ENCODE data around the gene USE1.
A peak's percentile ranks its signal among the peaks of the same experiment; 100 is the strongest.
"Not testable (repeated sequence)": the region's sequence is repeated elsewhere in the genome, so short reads cannot be mapped to it uniquely, and the experiment has no call there.

Gene USE1

GRCh38 chr19:17215127-17215971, at the start of gene USE1:
TSS of gene USE1 (plus strand) at chr19:17215357. CDS start at chr19:17215406, 49 bp downstream.
- Mint-ChIP-seq H3K27me3 (peaks cover 2% of the 10 kb centered on the region), H3K27ac (peak within 1 kb of the TSS; percentile 99), H3K9me3 (no peaks in the 10 kb centered on the region), H3K36me3 (peaks cover 48% of the 10 kb centered on the region), H3K4me1 (peaks cover 25% of the 10 kb centered on the region), H3K4me3 (peak within 1 kb of the TSS; percentile 89)
- DNase-seq = peak; percentile 93
- CTCF ChIA-PET = interaction anchor here (1.9 kb wide), 1 partner anchor 19 kb away, joined by 5 read pairs; no protein-coding TSS in a partner anchor

- H3K36me3 Mint-ChIP-seq = peaks cover 63% of the 10 kb centered on the region
- no peaks in the 10 kb centered on the region for H3K27me3 Mint-ChIP-seq
- H3K4me1 Mint-ChIP-seq = no peaks in the 10 kb centered on the region
- CTCF ChIA-PET = no interaction called here
- no peak for DNase-seq
- no peak overlapping the region for H3K27ac Mint-ChIP-seq
- peaks cover 5% of the 10 kb centered on the region for H3K9me3 Mint-ChIP-seq
- no peak overlapping the region for H3K4me3 Mint-ChIP-seq
Measured at GRCh38 chr19:17165715-17166114, 49.4 kb upstream of the USE1 start.

- Mint-ChIP-seq H3K4me1 (peaks cover 4% of the 10 kb centered on the region), H3K36me3 (peaks cover 51% of the 10 kb centered on the region), H3K4me3 (no peak overlapping the region), H3K9me3 (no peaks in the 10 kb centered on the region), H3K27me3 (no peaks in the 10 kb centered on the region), H3K27ac (no peak overlapping the region)
- CTCF ChIA-PET = no interaction called here
- DNase-seq = no peak
Measured at GRCh38 chr19:17170538-17171297, 44.4 kb upstream of the USE1 start.

GRCh38 chr19:17171874-17172273, 43.3 kb upstream of the USE1 start:
- Mint-ChIP-seq H3K27ac (peak overlapping the region; percentile 37), H3K9me3 (no peaks in the 10 kb centered on the region), H3K4me3 (no peak overlapping the region), H3K36me3 (peaks cover 50% of the 10 kb centered on the region), H3K4me1 (peaks cover 4% of the 10 kb centered on the region), H3K27me3 (no peaks in the 10 kb centered on the region)
- no peak for DNase-seq
- CTCF ChIA-PET = no interaction called here

GRCh38 chr19:17172624-17173345, 42.4 kb upstream of the USE1 start:
- Mint-ChIP-seq H3K27me3 (no peaks in the 10 kb centered on the region), H3K36me3 (peaks cover 52% of the 10 kb centered on the region), H3K27ac (peak overlapping the region; percentile 12), H3K4me3 (no peak overlapping the region), H3K9me3 (no peaks in the 10 kb centered on the region), H3K4me1 (peaks cover 4% of the 10 kb centered on the region)
- CTCF ChIA-PET = interaction anchor here (1.2 kb wide), 1 partner anchor 32 kb away, joined by 3 read pairs; no protein-coding TSS in a partner anchor
- DNase-seq = no peak

- Mint-ChIP-seq H3K9me3 (no peaks in the 10 kb centered on the region), H3K4me3 (no peak overlapping the region), H3K36me3 (peaks cover 35% of the 10 kb centered on the region), H3K27me3 (no peaks in the 10 kb centered on the region), H3K27ac (no peak overlapping the region), H3K4me1 (peaks cover 15% of the 10 kb centered on the region)
- CTCF ChIA-PET = no interaction called here
- no peak for DNase-seq
Measured at GRCh38 chr19:17178291-17178690, 36.9 kb upstream of the USE1 start.

GRCh38 chr19:17180997-17181702, 34.0 kb upstream of the USE1 start:
- Mint-ChIP-seq H3K9me3 (no peaks in the 10 kb centered on the region), H3K4me3 (no peak overlapping the region), H3K27me3 (no peaks in the 10 kb centered on the region), H3K27ac (no peak overlapping the region), H3K36me3 (peaks cover 47% of the 10 kb centered on the region), H3K4me1 (peaks cover 41% of the 10 kb centered on the region)
- no peak for DNase-seq
- CTCF ChIA-PET = no interaction called here

GRCh38 chr19:17183271-17183761, 31.8 kb upstream of the USE1 start:
- CTCF ChIA-PET = interaction anchor here (0.9 to 2.3 kb wide), 7 partner anchors 9 to 114 kb away, joined by 3 to 8 read pairs (median 6); no protein-coding TSS in a partner anchor
- peak; percentile 47 for DNase-seq
- H3K4me3 Mint-ChIP-seq = peak overlapping the region; percentile 71
- H3K9me3 Mint-ChIP-seq = no peaks in the 10 kb centered on the region
- no peaks in the 10 kb centered on the region for H3K27me3 Mint-ChIP-seq
- H3K36me3 Mint-ChIP-seq = peaks cover 52% of the 10 kb centered on the region
- peaks cover 41% of the 10 kb centered on the region for H3K4me1 Mint-ChIP-seq
- peak overlapping the region; percentile 97 for H3K27ac Mint-ChIP-seq

- Mint-ChIP-seq H3K36me3 (peaks cover 50% of the 10 kb centered on the region), H3K27ac (peak overlapping the region; percentile 97), H3K4me1 (peaks cover 41% of the 10 kb centered on the region), H3K9me3 (no peaks in the 10 kb centered on the region), H3K27me3 (no peaks in the 10 kb centered on the region), H3K4me3 (peak overlapping the region; percentile 71)
- peak; percentile 51 for DNase-seq
- CTCF ChIA-PET = interaction anchor here (0.7 to 2.3 kb wide), 10 partner anchors 10 to 117 kb away, joined by 3 to 8 read pairs (median 4); no protein-coding TSS in a partner anchor
Measured at GRCh38 chr19:17183858-17184321, 31.3 kb upstream of the USE1 start.

- H3K4me3 Mint-ChIP-seq = peak overlapping the region; percentile 71
- H3K27ac Mint-ChIP-seq = peak overlapping the region; percentile 97
- H3K4me1 Mint-ChIP-seq = peaks cover 41% of the 10 kb centered on the region
- H3K9me3 Mint-ChIP-seq = no peaks in the 10 kb centered on the region
- peak; percentile 76 for DNase-seq
- CTCF ChIA-PET = interaction anchor here (0.7 to 2.3 kb wide), 9 partner anchors 10 to 118 kb away, joined by 3 to 7 read pairs (median 4); no protein-coding TSS in a partner anchor
- peaks cover 54% of the 10 kb centered on the region for H3K36me3 Mint-ChIP-seq
- H3K27me3 Mint-ChIP-seq = no peaks in the 10 kb centered on the region
Measured at GRCh38 chr19:17184371-17184841, 30.8 kb upstream of the USE1 start.

GRCh38 chr19:17185590-17185989, 29.6 kb upstream of the USE1 start:
- CTCF ChIA-PET = no interaction called here
- no peak for DNase-seq
- Mint-ChIP-seq H3K27me3 (no peaks in the 10 kb centered on the region), H3K4me1 (peaks cover 41% of the 10 kb centered on the region), H3K4me3 (no peak overlapping the region), H3K9me3 (no peaks in the 10 kb centered on the region), H3K27ac (peak overlapping the region; percentile 97), H3K36me3 (peaks cover 56% of the 10 kb centered on the region)

- CTCF ChIA-PET, DNase-seq, H3K27ac Mint-ChIP-seq, H3K9me3 Mint-ChIP-seq, H3K27me3 Mint-ChIP-seq, H3K4me3 Mint-ChIP-seq, H3K4me1 Mint-ChIP-seq: not testable (repeated sequence)
- H3K36me3 Mint-ChIP-seq = peaks cover 60% of the 10 kb centered on the region
Measured at GRCh38 chr19:17191736-17192135, 23.4 kb upstream of the USE1 start.

GRCh38 chr19:17192751-17193150, 22.4 kb upstream of the USE1 start:
- H3K4me3 Mint-ChIP-seq = no peak overlapping the region
- H3K4me1 Mint-ChIP-seq = no peaks in the 10 kb centered on the region
- H3K36me3 Mint-ChIP-seq = peaks cover 56% of the 10 kb centered on the region
- H3K27me3 Mint-ChIP-seq = no peaks in the 10 kb centered on the region
- no peaks in the 10 kb centered on the region for H3K9me3 Mint-ChIP-seq
- no peak for DNase-seq
- H3K27ac Mint-ChIP-seq = no peak overlapping the region
- CTCF ChIA-PET = no interaction called here

Measured in activated naive CD4-positive, alpha-beta T cell treated with anti-CD3 and anti-CD28 coated beads, Interleukin-2, amount 10 ng/mL, durations not matched to agents 7 days and 5 days (primary cell).